Loucy (cell line): ENCODE measurements around the gene UGT1A9.

ENCODE experiments used
- H2AFZ ChIP-seq: fragments of 200-600 bp; sonication (generic); 2 replicates; pipeline ENCODE4 v1.6.0; 2016; ENCODE audit warnings: antibody characterized with exemption, mild to moderate bottlenecking, low read length, moderate library complexity
- H3F3A ChIP-seq: fragments of 200-600 bp; 2 replicates; pipeline ENCODE4 v1.6.0; 2016; ENCODE audit warnings: antibody characterized with exemption, low read depth, mild to moderate bottlenecking
- H3K27me3 ChIP-seq: fragments of 200-600 bp; sonication (generic); 2 replicates; pipeline ENCODE4 v1.6.1; 2014; ENCODE audit warnings: low read length, mild to moderate bottlenecking; ENCODE audit not compliant: insufficient read depth, poor library complexity, severe bottlenecking
- H3K36me3 ChIP-seq: fragments of 200-600 bp; sonication (generic); 2 replicates; pipeline ENCODE4 v1.6.1; 2016; ENCODE audit warnings: low read length; ENCODE audit not compliant: insufficient read depth
- H3K4me1 ChIP-seq: fragments of 200-600 bp; sonication (generic); 2 replicates; pipeline ENCODE4 v1.5.1; 2014; ENCODE audit warnings: low read length, mild to moderate bottlenecking; ENCODE audit not compliant: insufficient read depth, poor library complexity, severe bottlenecking
- H3K4me2 ChIP-seq: fragments of 200-600 bp; sonication (generic); 2 replicates; pipeline ENCODE4 v1.6.0; 2014; ENCODE audit warnings: antibody characterized with exemption, low read length, low read depth, mild to moderate bottlenecking; ENCODE audit not compliant: poor library complexity, severe bottlenecking
- H3K4me3 ChIP-seq: fragments of 200-600 bp; sonication (generic); 2 replicates; pipeline ENCODE4 v1.5.1; 2014; ENCODE audit warnings: low read length, mild to moderate bottlenecking, mixed read lengths; ENCODE audit not compliant: poor library complexity, severe bottlenecking
- H3K79me2 ChIP-seq: fragments of 200-600 bp; sonication (generic); 2 replicates; pipeline ENCODE4 v1.6.1; 2014; ENCODE audit warnings: low read length; ENCODE audit not compliant: insufficient read depth
- H3K9ac ChIP-seq: fragments of 200-600 bp; sonication (generic); 2 replicates; pipeline ENCODE4 v1.6.0; 2014; ENCODE audit warnings: mild to moderate bottlenecking, low read depth, low read length, moderate library complexity; ENCODE audit not compliant: poor library complexity, severe bottlenecking
- H3K9me2 ChIP-seq: fragments of 200-600 bp; sonication (generic); replicated peaks from 2 replicates; pipeline ENCODE4 v1.6.1; 2016; ENCODE audit warnings: low read depth, low read length, mixed read lengths
- H3K9me3 ChIP-seq: fragments of 200-600 bp; sonication (generic); 2 replicates; pipeline ENCODE4 v1.6.1; 2014; ENCODE audit warnings: mild to moderate bottlenecking, antibody characterized with exemption, low read length, low read depth; ENCODE audit not compliant: insufficient read depth
- H4K20me1 ChIP-seq: fragments of 200-600 bp; sonication (generic); 2 replicates; pipeline ENCODE4 v1.6.0; 2014; ENCODE audit warnings: antibody characterized with exemption, low read length, mild to moderate bottlenecking; ENCODE audit not compliant: insufficient read depth, poor library complexity, severe bottlenecking
- CTCF ChIP-seq: fragments of 200-600 bp; sonication (generic); conservative IDR thresholded peaks from 2 replicates; pipeline ENCODE4 v1.5.1; 2014; ENCODE audit warnings: mild to moderate bottlenecking, antibody characterized with exemption, low read length
- EZH2phosphoT487 ChIP-seq: fragments of 200-600 bp; IDR thresholded peaks from 2 replicates; pipeline ENCODE4 v1.6.1; 2018; ENCODE audit warnings: antibody characterized with exemption, mild to moderate bottlenecking, moderate library complexity, borderline replicate concordance

The UGT1A9 gene

GRCh38 chr2:233754872-233755611 lies 83.3 kb downstream of the UGT1A9 start:
- TF ChIP-seq EZH2phosphoT487 (no peak), CTCF (no peak)
- no peaks in the 10 kb centered on the region for H3K36me3 ChIP-seq
- no peaks in the 10 kb centered on the region for H3K4me1 ChIP-seq
- H3K27me3 ChIP-seq, result no peaks in the 10 kb centered on the region
- H3K9me3 ChIP-seq, result no peaks in the 10 kb centered on the region
- no peaks in the 10 kb centered on the region for H3K79me2 ChIP-seq
- H3K9me2 ChIP-seq, result no peaks in the 10 kb centered on the region
- no peak overlapping the region for H3K4me2 ChIP-seq
- no peak overlapping the region for H3K4me3 ChIP-seq
- no peak overlapping the region for H2AFZ ChIP-seq
- H3K9ac ChIP-seq, result no peak overlapping the region
- no peaks in the 10 kb centered on the region for H3F3A ChIP-seq
- no peaks in the 10 kb centered on the region for H4K20me1 ChIP-seq

GRCh38 chr2:233756429-233757081 lies 84.9 kb downstream of the UGT1A9 start:
- no peaks in the 10 kb centered on the region for H3K27me3 ChIP-seq
- no peaks in the 10 kb centered on the region for H3K79me2 ChIP-seq
- no peak for TF ChIP-seq EZH2phosphoT487
- TF ChIP-seq CTCF, result no peak
- H2AFZ ChIP-seq, result no peak overlapping the region
- no peaks in the 10 kb centered on the region for H3K4me1 ChIP-seq
- H3K9ac ChIP-seq, result no peak overlapping the region
- H3K4me3 ChIP-seq, result no peak overlapping the region
- H3K36me3 ChIP-seq, result no peaks in the 10 kb centered on the region
- no peaks in the 10 kb centered on the region for H3K9me3 ChIP-seq
- no peaks in the 10 kb centered on the region for H3F3A ChIP-seq
- no peaks in the 10 kb centered on the region for H4K20me1 ChIP-seq
- H3K9me2 ChIP-seq, result no peaks in the 10 kb centered on the region
- H3K4me2 ChIP-seq, result no peak overlapping the region

- TF ChIP-seq EZH2phosphoT487 (no peak), CTCF (no peak)
- Histone ChIP-seq H3K27me3 (no peaks in the 10 kb centered on the region), H3K4me2 (no peak overlapping the region), H3K4me1 (no peaks in the 10 kb centered on the region), H3K9me2 (no peaks in the 10 kb centered on the region), H3F3A (no peaks in the 10 kb centered on the region), H3K9ac (no peak overlapping the region), H4K20me1 (no peaks in the 10 kb centered on the region), H3K9me3 (no peaks in the 10 kb centered on the region), H3K79me2 (no peaks in the 10 kb centered on the region), H3K36me3 (no peaks in the 10 kb centered on the region), H3K4me3 (no peak overlapping the region), H2AFZ (no peak overlapping the region)
Measured at GRCh38 chr2:233758141-233758540, 86.4 kb downstream of the UGT1A9 start.
